Astrocyte (in vitro differentiated cells and primary cell): ENCODE measurements around the gene THRB. TPM values are rescaled to one million over a fixed set of nuclear protein-coding genes. Genes with fewer than 3 reads are reported as not detected.

Source experiments
- DNase-seq: peaks from one replicate; pipeline ENCODE4 v3.0.0-alpha.2; 2010; ENCODE audit warnings: low read depth
- FAIRE-seq: peaks from 2 replicates; lab custom pipeline; 2011; peaks lifted over from hg19 to GRCh38; lab: Jason Lieb, UNC
- H2AFZ ChIP-seq: 2 replicates; pipeline ENCODE4 v1.6.0; 2012; ENCODE audit warnings: low read depth, low read length, inconsistent platforms
- H3K27ac ChIP-seq: 2 replicates; pipeline ENCODE4 v1.5.1; 2011; ENCODE audit warnings: low read depth, low read length, inconsistent platforms
- H3K27me3 ChIP-seq: 2 replicates; pipeline ENCODE4 v1.6.0; 2011; ENCODE audit warnings: low read length, inconsistent platforms; ENCODE audit not compliant: insufficient read depth
- H3K36me3 ChIP-seq: 2 replicates; pipeline ENCODE4 v1.5.1; 2011; ENCODE audit warnings: low read length, inconsistent platforms; ENCODE audit not compliant: insufficient read depth
- H3K4me1 ChIP-seq: 2 replicates; pipeline ENCODE4 v1.5.1; 2011; ENCODE audit warnings: low read length, inconsistent platforms; ENCODE audit not compliant: insufficient read depth
- H3K4me2 ChIP-seq: 2 replicates; pipeline ENCODE4 v1.6.0; 2012; ENCODE audit warnings: low read length, inconsistent platforms
- H3K4me3 ChIP-seq: 2 replicates; pipeline ENCODE4 v1.5.1; 2011; ENCODE audit warnings: low read depth, mild to moderate bottlenecking, low read length, inconsistent platforms; ENCODE audit not compliant: insufficient read depth
- H3K79me2 ChIP-seq: 2 replicates; pipeline ENCODE4 v1.6.0; 2012; ENCODE audit warnings: mild to moderate bottlenecking, low read length, inconsistent platforms; ENCODE audit not compliant: insufficient read depth
- H3K9ac ChIP-seq: 2 replicates; pipeline ENCODE4 v1.6.0; 2012; ENCODE audit warnings: mild to moderate bottlenecking, low read length, inconsistent platforms
- H3K9me3 ChIP-seq: 2 replicates; pipeline ENCODE4 v1.5.1; 2012; ENCODE audit warnings: low read depth, mild to moderate bottlenecking, low read length, inconsistent platforms; ENCODE audit not compliant: insufficient read depth
- H4K20me1 ChIP-seq: 2 replicates; pipeline ENCODE4 v1.6.0; 2012; ENCODE audit warnings: low read length, inconsistent platforms; ENCODE audit not compliant: insufficient read depth
- H3K27ac Mint-ChIP-seq: one replicate; pipeline ENCODE4 v1.8.0; 2021; ENCODE audit warnings: mild to moderate bottlenecking, mixed read lengths; ENCODE audit not compliant: unreplicated experiment
- H3K27me3 Mint-ChIP-seq: one replicate; pipeline ENCODE4 v1.8.0; 2021; ENCODE audit warnings: low read depth, mixed read lengths; ENCODE audit not compliant: unreplicated experiment
- H3K36me3 Mint-ChIP-seq: one replicate; pipeline ENCODE4 v1.8.0; 2021; ENCODE audit warnings: low read depth, mixed read lengths; ENCODE audit not compliant: unreplicated experiment
- H3K4me1 Mint-ChIP-seq: one replicate; pipeline ENCODE4 v1.8.0; 2021; ENCODE audit warnings: low read depth, mixed read lengths; ENCODE audit not compliant: unreplicated experiment
- H3K4me3 Mint-ChIP-seq: one replicate; pipeline ENCODE4 v1.8.0; 2021; ENCODE audit warnings: mild to moderate bottlenecking, moderate library complexity, mixed read lengths; ENCODE audit not compliant: unreplicated experiment
- H3K9me3 Mint-ChIP-seq: one replicate; pipeline ENCODE4 v1.8.0; 2021; ENCODE audit warnings: mild to moderate bottlenecking, mixed read lengths; ENCODE audit not compliant: unreplicated experiment
- CTCF ChIP-seq: IDR thresholded peaks from 2 replicates; pipeline ENCODE4 v1.5.1; 2011; ENCODE audit warnings: low read depth, mild to moderate bottlenecking, inconsistent platforms, low read length, moderate library complexity; ENCODE audit not compliant: insufficient read depth
- EZH2 ChIP-seq: IDR thresholded peaks from 2 replicates; pipeline ENCODE4 v1.6.1; 2012; ENCODE audit warnings: mild to moderate bottlenecking, low read length, inconsistent platforms; ENCODE audit not compliant: insufficient read depth
- total RNA-seq: library from RNA; stranded (reverse); gene quantifications from 2 replicates; pipeline ENCODE4 v1.2.1, GENCODE V29; 2021

The THRB gene
- total RNA-seq, 1 donor from 2014 or later, result 8.5 TPM

- Histone ChIP-seq H3K9ac (no peak overlapping the region), H3K36me3 (no peaks in the 10 kb centered on the region), H3K27ac (no peak overlapping the region), H3K4me3 (no peak overlapping the region), H3K9me3 (no peaks in the 10 kb centered on the region), H2AFZ (no peak overlapping the region), H4K20me1 (no peaks in the 10 kb centered on the region), H3K4me2 (no peak overlapping the region), H3K79me2 (no peaks in the 10 kb centered on the region), H3K4me1 (no peaks in the 10 kb centered on the region), H3K27me3 (no peaks in the 10 kb centered on the region)
- Mint-ChIP-seq H3K4me3 (no peak overlapping the region), H3K27ac (peak overlapping the region; percentile 22), H3K27me3 (no peaks in the 10 kb centered on the region), H3K36me3 (peaks cover 3% of the 10 kb centered on the region), H3K4me1 (peaks cover 14% of the 10 kb centered on the region), H3K9me3 (peaks cover 3% of the 10 kb centered on the region)
- DNase-seq (no peak), FAIRE-seq (no peak)
- TF ChIP-seq CTCF (no peak), EZH2 (no peak)
Measured at GRCh38 chr3:24136624-24137310, 357.9 kb downstream of the THRB start.

GRCh38 chr3:24135280-24135679, 359.4 kb downstream of the THRB start:
- Histone ChIP-seq H3K4me1 (no peaks in the 10 kb centered on the region), H3K4me3 (no peak overlapping the region), H3K27ac (no peak overlapping the region), H3K79me2 (no peaks in the 10 kb centered on the region), H3K9me3 (no peaks in the 10 kb centered on the region), H3K36me3 (no peaks in the 10 kb centered on the region), H3K27me3 (no peaks in the 10 kb centered on the region), H3K4me2 (no peak overlapping the region), H4K20me1 (no peaks in the 10 kb centered on the region), H2AFZ (no peak overlapping the region), H3K9ac (no peak overlapping the region)
- peaks cover 14% of the 10 kb centered on the region for H3K4me1 Mint-ChIP-seq
- no peak overlapping the region for H3K27ac Mint-ChIP-seq
- H3K9me3 Mint-ChIP-seq, result peaks cover 3% of the 10 kb centered on the region
- FAIRE-seq, result no peak
- H3K27me3 Mint-ChIP-seq, result no peaks in the 10 kb centered on the region
- TF ChIP-seq EZH2, result no peak
- TF ChIP-seq CTCF, result no peak
- no peak overlapping the region for H3K4me3 Mint-ChIP-seq
- DNase-seq, result no peak
- peaks cover 7% of the 10 kb centered on the region for H3K36me3 Mint-ChIP-seq

- H3K9me3 ChIP-seq, result no peaks in the 10 kb centered on the region
- TF ChIP-seq EZH2, result no peak
- TF ChIP-seq CTCF, result no peak
- Mint-ChIP-seq H3K4me1 (peaks cover 14% of the 10 kb centered on the region), H3K36me3 (peaks cover 9% of the 10 kb centered on the region), H3K27ac (no peak overlapping the region), H3K4me3 (no peak overlapping the region), H3K27me3 (no peaks in the 10 kb centered on the region), H3K9me3 (peaks cover 3% of the 10 kb centered on the region)
- H3K36me3 ChIP-seq, result no peaks in the 10 kb centered on the region
- FAIRE-seq (no peak), DNase-seq (no peak)
- no peak overlapping the region for H2AFZ ChIP-seq
- no peaks in the 10 kb centered on the region for H3K4me1 ChIP-seq
- no peaks in the 10 kb centered on the region for H4K20me1 ChIP-seq
- no peaks in the 10 kb centered on the region for H3K79me2 ChIP-seq
- H3K27me3 ChIP-seq, result no peaks in the 10 kb centered on the region
- H3K4me3 ChIP-seq, result no peak overlapping the region
- no peak overlapping the region for H3K4me2 ChIP-seq
- H3K27ac ChIP-seq, result no peak overlapping the region
- H3K9ac ChIP-seq, result no peak overlapping the region
Measured at GRCh38 chr3:24133942-24134341, 360.7 kb downstream of the THRB start.
